Spleen (tissue), 7 donors: ENCODE results near the gene TRPC6.

Experiments used
- POLR2A ChIP-seq, 3 donors: fragments of 450-650 bp; IDR thresholded peaks; one replicate each; pipeline ENCODE4 v1.5.1; 2017; ENCODE audit warnings: antibody characterized with exemption in 3 of 3, mild to moderate bottlenecking in 1 of 3
- POLR2AphosphoS5 ChIP-seq, 3 donors: sonication (generic); formaldehyde crosslinking; IDR thresholded peaks; one replicate each; pipeline ENCODE4 v1.5.1; 2017; ENCODE audit warnings: antibody characterized with exemption in 3 of 3
- TF ChIP-seq, protein P1 (sequence below), 11 experiments: fragments of 200-600 bp in 7 of 11; fragments of 450-650 bp in 4 of 11; sonication (generic) in 4 of 11; IDR thresholded peaks in 8 of 11; conservative IDR thresholded peaks in 3 of 11; 1 replicate in 7 of 11; 2 replicates in 4 of 11; pipeline versions ENCODE4 v1.4.0 to v1.8.0; 2016 to 2021; ENCODE audit warnings: antibody characterized with exemption in 11 of 11, inconsistent platforms in 4 of 11, mild to moderate bottlenecking in 1 of 11
- donor health status: DM: no; HTN: no; CAD: no; lungs with moderate emphysema.
- donor health status: DM: no; HTN: no; CAD: no.
- donor health status: DM: no; HTN: no; CAD: no.

GRCh38 chr11:101508370-101508769 lies 75.4 kb downstream of the TRPC6 start:
- TF ChIP-seq, protein P1, sequence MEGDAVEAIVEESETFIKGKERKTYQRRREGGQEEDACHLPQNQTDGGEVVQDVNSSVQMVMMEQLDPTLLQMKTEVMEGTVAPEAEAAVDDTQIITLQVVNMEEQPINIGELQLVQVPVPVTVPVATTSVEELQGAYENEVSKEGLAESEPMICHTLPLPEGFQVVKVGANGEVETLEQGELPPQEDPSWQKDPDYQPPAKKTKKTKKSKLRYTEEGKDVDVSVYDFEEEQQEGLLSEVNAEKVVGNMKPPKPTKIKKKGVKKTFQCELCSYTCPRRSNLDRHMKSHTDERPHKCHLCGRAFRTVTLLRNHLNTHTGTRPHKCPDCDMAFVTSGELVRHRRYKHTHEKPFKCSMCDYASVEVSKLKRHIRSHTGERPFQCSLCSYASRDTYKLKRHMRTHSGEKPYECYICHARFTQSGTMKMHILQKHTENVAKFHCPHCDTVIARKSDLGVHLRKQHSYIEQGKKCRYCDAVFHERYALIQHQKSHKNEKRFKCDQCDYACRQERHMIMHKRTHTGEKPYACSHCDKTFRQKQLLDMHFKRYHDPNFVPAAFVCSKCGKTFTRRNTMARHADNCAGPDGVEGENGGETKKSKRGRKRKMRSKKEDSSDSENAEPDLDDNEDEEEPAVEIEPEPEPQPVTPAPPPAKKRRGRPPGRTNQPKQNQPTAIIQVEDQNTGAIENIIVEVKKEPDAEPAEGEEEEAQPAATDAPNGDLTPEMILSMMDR (IDR thresholded peaks at IDR 0.05 in 8 of 11, conservative IDR thresholded peaks at IDR 0.05 in 3 of 11) = no peak
- TF ChIP-seq POLR2A (IDR thresholded peaks at IDR 0.05) (no peak), POLR2AphosphoS5 (IDR thresholded peaks at IDR 0.05) (no peak)
